ENCODE data around the gene FAM76A. TPM values are rescaled to one million over a fixed set of nuclear protein-coding genes. Genes with fewer than 3 reads are reported as not detected.
"Not testable (repeated sequence)": the region's sequence is repeated elsewhere in the genome, so short reads cannot be mapped to it uniquely, and the experiment has no call there.

FAM76A gene
- 12.7 and 15.5 TPM in 2 replicates for total RNA-seq
- long read RNA-seq, transcript FAM76A-204 (9 exons, 3,567 nt): major isoform, 14 of 21 reads
- long read RNA-seq, partial matches to known transcripts: 1 of 21 reads
- long read RNA-seq, other reads (novel, unspliced or antisense): 1 of 21 reads

DNA sequence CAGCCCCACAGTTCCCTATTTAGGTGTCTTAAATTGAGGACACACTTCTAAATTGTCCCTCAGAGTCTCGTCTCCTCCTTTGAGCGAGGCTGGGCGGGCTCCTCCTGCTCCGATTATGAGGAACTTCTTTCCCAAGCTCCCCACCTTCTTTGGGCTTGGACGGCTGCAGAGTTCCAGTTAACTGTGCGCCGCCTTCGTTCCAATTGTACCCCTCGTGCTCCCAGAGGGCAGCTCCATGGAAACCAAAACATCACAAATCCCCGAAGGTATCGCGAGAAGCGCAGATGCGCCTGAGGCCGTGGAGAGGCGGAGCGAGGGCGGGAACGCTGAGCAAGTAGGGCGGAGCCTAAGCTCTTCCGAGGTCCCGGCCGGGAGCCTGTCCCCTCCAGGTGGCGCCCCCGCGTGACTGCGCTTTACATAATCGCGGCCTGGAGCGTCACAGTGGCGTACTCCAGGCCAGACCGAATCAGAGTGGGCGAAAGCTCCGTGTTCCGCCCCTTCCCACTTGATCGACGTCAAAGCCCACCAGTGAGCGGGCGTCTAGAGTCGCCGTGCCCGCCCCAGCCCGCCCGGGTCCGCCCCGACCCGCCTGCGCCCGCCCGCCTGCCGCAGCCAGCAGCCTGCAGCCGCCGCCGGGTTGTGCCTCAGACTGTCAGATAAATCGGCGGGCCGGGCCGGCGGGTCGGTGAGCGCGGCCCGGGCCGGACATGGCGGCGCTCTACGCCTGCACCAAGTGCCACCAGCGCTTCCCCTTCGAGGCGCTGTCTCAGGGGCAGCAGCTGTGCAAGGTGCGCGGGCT, at the start of gene FAM76A:
Gene FAM76A, plus strand, starts transcription at position 588 of the 799 bp plus-strand sequence. Its CDS starts 120 bp downstream, at position 708.
- Mint-ChIP-seq H3K4me3 (ENCODE audit: unreplicated experiment) (peak within 1 kb of the TSS; percentile 83), H3K9me3 (ENCODE audit: unreplicated experiment) (no peaks in the 10 kb centered on the region), H3K27me3 (ENCODE audit: unreplicated experiment) (no peaks in the 10 kb centered on the region), H3K36me3 (ENCODE audit: unreplicated experiment) (peaks cover 12% of the 10 kb centered on the region), H3K27ac (ENCODE audit: unreplicated experiment) (peak within 1 kb of the TSS; percentile 99), H3K4me1 (ENCODE audit: unreplicated experiment) (peaks cover 16% of the 10 kb centered on the region)
- peak; percentile 100 for DNase-seq (ENCODE audit: extremely low spot score, unreplicated experiment)
- TF ChIP-seq, protein P1, sequence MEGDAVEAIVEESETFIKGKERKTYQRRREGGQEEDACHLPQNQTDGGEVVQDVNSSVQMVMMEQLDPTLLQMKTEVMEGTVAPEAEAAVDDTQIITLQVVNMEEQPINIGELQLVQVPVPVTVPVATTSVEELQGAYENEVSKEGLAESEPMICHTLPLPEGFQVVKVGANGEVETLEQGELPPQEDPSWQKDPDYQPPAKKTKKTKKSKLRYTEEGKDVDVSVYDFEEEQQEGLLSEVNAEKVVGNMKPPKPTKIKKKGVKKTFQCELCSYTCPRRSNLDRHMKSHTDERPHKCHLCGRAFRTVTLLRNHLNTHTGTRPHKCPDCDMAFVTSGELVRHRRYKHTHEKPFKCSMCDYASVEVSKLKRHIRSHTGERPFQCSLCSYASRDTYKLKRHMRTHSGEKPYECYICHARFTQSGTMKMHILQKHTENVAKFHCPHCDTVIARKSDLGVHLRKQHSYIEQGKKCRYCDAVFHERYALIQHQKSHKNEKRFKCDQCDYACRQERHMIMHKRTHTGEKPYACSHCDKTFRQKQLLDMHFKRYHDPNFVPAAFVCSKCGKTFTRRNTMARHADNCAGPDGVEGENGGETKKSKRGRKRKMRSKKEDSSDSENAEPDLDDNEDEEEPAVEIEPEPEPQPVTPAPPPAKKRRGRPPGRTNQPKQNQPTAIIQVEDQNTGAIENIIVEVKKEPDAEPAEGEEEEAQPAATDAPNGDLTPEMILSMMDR (IDR thresholded peaks at IDR 0.05): peak; percentile 57

DNA sequence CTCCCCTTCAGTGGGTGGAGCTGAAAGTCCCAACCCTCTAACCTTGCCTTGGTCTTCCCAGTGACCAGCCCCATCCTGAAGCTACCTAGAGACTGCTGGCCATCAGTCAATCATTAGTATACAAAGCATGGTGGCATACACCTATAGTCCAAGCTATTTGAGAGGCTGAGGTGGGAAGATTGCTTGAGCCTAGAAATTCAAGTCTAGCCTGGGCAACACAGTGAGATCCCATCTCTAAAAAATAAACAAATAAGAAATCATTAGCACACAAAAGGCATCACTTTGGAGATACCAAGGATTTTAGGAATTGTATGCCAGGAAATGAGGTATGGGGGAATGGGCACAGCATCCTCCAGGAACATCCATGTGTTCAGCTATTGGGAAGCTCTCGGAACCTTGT, 49.4 kb upstream of the FAM76A start:
- Mint-ChIP-seq H3K27me3 (ENCODE audit: unreplicated experiment) (no peaks in the 10 kb centered on the region), H3K4me3 (ENCODE audit: unreplicated experiment) (no peak overlapping the region), H3K27ac (ENCODE audit: unreplicated experiment) (no peak overlapping the region), H3K4me1 (ENCODE audit: unreplicated experiment) (peaks cover 20% of the 10 kb centered on the region), H3K36me3 (ENCODE audit: unreplicated experiment) (no peaks in the 10 kb centered on the region), H3K9me3 (ENCODE audit: unreplicated experiment) (no peaks in the 10 kb centered on the region)
- TF ChIP-seq, protein P1 (IDR thresholded peaks at IDR 0.05): no peak
- DNase-seq (ENCODE audit: extremely low spot score, unreplicated experiment): no peak

DNA sequence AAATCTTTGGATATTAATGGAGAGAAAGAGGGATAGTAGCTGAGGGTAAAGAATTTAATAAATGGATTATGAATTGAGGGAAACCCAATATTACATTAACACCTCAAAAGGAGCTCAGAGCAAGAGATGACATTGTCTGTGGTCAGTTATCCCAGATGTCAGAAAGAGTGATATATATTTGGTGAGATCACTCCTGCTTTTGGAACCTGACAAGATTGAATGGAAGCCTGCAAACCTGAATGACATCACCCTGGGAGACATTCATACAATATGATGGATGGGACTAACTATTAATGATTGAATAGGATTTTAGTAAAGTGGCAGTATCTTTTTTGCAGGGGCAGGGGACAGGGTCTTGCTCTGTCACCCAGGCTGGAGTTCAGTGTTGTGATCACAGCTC, 47.0 kb upstream of the FAM76A start:
- TF ChIP-seq, protein P1 (IDR thresholded peaks at IDR 0.05): no peak
- Mint-ChIP-seq H3K27me3 (ENCODE audit: unreplicated experiment) (peaks cover 5% of the 10 kb centered on the region), H3K4me1 (ENCODE audit: unreplicated experiment) (no peaks in the 10 kb centered on the region), H3K4me3 (ENCODE audit: unreplicated experiment) (no peak overlapping the region), H3K36me3 (ENCODE audit: unreplicated experiment) (no peaks in the 10 kb centered on the region), H3K9me3 (ENCODE audit: unreplicated experiment) (no peaks in the 10 kb centered on the region), H3K27ac (ENCODE audit: unreplicated experiment) (no peak overlapping the region)
- DNase-seq (ENCODE audit: extremely low spot score, unreplicated experiment): no peak

DNA sequence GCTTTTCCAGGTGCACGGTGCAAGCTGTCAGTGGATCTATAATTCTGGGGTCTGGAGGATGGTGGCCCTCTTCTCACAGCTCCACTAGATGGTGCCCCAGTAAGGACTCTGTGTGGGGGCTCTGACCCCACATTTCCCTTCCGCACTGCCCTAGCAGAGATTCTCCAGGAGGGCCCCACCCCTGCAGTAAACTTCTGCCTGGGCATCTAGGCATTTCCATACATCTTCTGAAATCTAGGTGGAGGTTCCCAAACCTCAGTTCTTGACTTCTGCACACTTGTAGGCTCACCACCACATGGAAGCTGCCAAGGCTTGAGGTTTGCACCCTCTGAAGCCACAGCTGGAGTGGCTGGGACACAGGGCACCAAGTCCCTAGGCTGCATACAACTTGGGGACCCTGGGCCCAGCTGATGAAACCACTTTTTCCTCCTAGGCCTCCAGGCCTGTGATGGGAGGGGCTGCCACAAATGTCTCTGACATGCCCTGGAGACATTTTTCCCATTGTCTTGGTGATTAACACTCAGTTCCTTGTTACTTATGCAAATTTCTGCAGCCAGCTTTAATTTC, 45.5 kb upstream of the FAM76A start:
- H3K4me3 Mint-ChIP-seq (ENCODE audit: unreplicated experiment); H3K4me1 Mint-ChIP-seq (ENCODE audit: unreplicated experiment); H3K27ac Mint-ChIP-seq (ENCODE audit: unreplicated experiment); DNase-seq (ENCODE audit: extremely low spot score, unreplicated experiment); H3K36me3 Mint-ChIP-seq (ENCODE audit: unreplicated experiment); H3K9me3 Mint-ChIP-seq (ENCODE audit: unreplicated experiment): not testable (repeated sequence)
- H3K27me3 Mint-ChIP-seq (ENCODE audit: unreplicated experiment): peaks cover 13% of the 10 kb centered on the region

DNA sequence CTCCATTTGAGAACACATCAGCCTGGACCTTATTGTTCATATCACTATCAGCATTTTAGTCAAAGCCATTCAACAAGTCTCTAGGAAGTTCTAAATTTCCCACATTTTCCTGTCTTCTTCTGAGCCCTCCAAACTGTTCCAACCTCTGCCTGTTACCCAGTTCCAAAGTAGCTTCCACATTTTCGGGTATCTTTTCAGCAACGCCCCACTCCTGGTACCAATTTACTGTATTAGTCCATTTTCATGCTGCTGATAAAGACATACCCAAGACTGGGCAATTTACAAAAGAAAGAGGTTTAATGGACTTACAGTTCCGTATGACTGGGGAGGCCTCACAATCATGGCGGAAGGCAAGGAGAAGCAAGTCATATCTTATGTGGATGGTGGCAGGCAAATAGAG, 44.2 kb upstream of the FAM76A start:
- not testable (repeated sequence) for H3K4me1 Mint-ChIP-seq (ENCODE audit: unreplicated experiment); H3K4me3 Mint-ChIP-seq (ENCODE audit: unreplicated experiment); H3K9me3 Mint-ChIP-seq (ENCODE audit: unreplicated experiment); H3K36me3 Mint-ChIP-seq (ENCODE audit: unreplicated experiment); DNase-seq (ENCODE audit: extremely low spot score, unreplicated experiment); H3K27ac Mint-ChIP-seq (ENCODE audit: unreplicated experiment)
- peaks cover 13% of the 10 kb centered on the region for H3K27me3 Mint-ChIP-seq (ENCODE audit: unreplicated experiment)

DNA sequence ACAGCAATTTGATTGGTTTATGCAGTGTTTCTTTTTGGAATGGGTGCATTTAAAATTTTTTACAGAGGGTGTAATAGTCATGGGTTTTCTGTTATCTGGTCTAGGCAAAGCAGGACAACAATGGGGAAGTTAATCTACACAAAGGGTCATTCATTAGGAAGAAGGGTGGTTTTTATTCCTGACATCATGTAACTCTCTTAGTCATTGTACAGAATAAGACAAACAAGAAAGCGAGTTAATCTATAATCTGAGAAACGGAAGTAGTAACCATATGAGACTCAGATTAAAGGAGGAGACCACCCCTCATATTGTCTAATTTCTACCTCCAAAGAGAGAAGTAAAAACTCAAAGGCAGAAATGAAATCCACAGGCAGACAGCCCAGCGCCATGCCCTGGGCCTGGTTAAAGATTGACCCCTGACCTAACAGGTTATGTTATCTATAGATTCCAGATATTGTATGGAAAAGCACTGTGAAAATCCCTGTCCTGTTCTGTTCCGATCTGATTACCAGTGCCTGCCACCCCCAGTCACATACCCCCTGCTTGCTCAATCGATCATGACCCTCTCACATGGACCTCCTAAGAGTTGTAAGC, 43.3 kb upstream of the FAM76A start:
- no peak for DNase-seq (ENCODE audit: extremely low spot score, unreplicated experiment)
- Mint-ChIP-seq H3K9me3 (ENCODE audit: unreplicated experiment) (no peaks in the 10 kb centered on the region), H3K27me3 (ENCODE audit: unreplicated experiment) (peaks cover 18% of the 10 kb centered on the region), H3K36me3 (ENCODE audit: unreplicated experiment) (no peaks in the 10 kb centered on the region), H3K27ac (ENCODE audit: unreplicated experiment) (no peak overlapping the region), H3K4me3 (ENCODE audit: unreplicated experiment) (no peak overlapping the region), H3K4me1 (ENCODE audit: unreplicated experiment) (no peaks in the 10 kb centered on the region)
- TF ChIP-seq, protein P1 (IDR thresholded peaks at IDR 0.05): no peak
